Measurements from ENCODE around the gene GPR107.

GPR107 gene

DNA sequence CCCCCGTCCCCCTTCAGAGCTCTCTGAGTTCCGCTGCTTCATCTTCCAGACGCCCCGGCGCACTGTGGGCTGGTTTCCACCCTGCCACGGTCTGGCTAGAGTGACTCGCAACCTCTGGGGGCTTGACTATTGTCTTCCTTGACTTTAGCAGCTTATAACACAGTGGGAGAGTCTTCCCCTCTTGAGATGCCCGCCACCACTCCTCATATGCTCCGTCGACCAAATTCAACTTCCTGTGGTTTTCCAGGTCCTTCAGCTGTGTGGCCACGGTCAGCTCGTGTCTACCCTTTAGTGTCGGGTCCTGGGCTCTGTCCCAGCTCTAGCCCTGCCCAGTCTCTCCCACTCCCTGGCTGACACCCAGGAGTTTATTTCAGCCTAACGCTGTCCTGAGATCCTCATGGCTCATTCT, 90.3 kb downstream of the GPR107 start:
- Histone ChIP-seq H3K4me3 (ENCODE audit: low read depth, low read length) (peak overlapping the region; percentile 3), H3K27ac (no peak overlapping the region), H3K27me3 (replicated peaks) (no peaks in the 10 kb centered on the region), H3K36me3 (replicated peaks) (no peaks in the 10 kb centered on the region)
- no peak for TF ChIP-seq CTCF (IDR thresholded peaks at IDR 0.05; ENCODE audit: low read depth, low read length, missing control alignments)
- peak; percentile 11 for DNase-seq
- in situ Hi-C loops (cut with HindIII; ENCODE audit: low pct_ligation_motif_present, low sequenced_read_pairs), result no loop called here

- no peak for TF ChIP-seq CTCF (IDR thresholded peaks at IDR 0.05; ENCODE audit: low read depth, low read length, missing control alignments)
- in situ Hi-C loops (cut with HindIII; ENCODE audit: low pct_ligation_motif_present, low sequenced_read_pairs), result no loop called here
- Histone ChIP-seq H3K36me3 (replicated peaks) (no peaks in the 10 kb centered on the region), H3K4me3 (ENCODE audit: low read depth, low read length) (no peak overlapping the region), H3K27ac (no peak overlapping the region), H3K27me3 (replicated peaks) (no peaks in the 10 kb centered on the region)
- DNase-seq, result no peak
Measured at GRCh38 chr9:130144703-130145102, 91.0 kb downstream of the GPR107 start.

DNA sequence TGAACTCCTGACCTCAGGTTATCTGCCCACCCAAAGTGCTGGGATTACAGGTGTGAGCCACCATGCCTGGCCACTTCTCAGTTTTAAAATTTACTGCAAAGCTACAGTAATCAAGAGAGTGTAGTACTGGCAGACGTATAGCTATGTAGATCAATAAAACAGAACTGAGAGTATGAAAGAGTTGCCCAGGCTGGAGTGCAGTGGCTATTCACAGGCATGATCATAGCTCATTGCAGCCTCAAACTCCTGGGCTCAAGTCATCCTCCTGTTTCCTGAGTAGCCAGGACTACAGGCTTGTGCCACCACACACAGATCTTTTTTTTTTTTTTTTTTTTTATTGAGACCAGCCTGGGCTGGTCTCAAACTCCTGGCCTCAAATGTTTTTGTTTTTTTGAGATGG, 92.0 kb downstream of the GPR107 start:
- no peak overlapping the region for H3K27ac ChIP-seq
- no peak for TF ChIP-seq CTCF (IDR thresholded peaks at IDR 0.05; ENCODE audit: low read depth, low read length, missing control alignments)
- H3K36me3 ChIP-seq (replicated peaks), result no peaks in the 10 kb centered on the region
- H3K4me3 ChIP-seq (ENCODE audit: low read depth, low read length), result no peak overlapping the region
- no peaks in the 10 kb centered on the region for H3K27me3 ChIP-seq (replicated peaks)
- DNase-seq, result no peak
- in situ Hi-C loops (cut with HindIII; ENCODE audit: low pct_ligation_motif_present, low sequenced_read_pairs), result no loop called here

DNA sequence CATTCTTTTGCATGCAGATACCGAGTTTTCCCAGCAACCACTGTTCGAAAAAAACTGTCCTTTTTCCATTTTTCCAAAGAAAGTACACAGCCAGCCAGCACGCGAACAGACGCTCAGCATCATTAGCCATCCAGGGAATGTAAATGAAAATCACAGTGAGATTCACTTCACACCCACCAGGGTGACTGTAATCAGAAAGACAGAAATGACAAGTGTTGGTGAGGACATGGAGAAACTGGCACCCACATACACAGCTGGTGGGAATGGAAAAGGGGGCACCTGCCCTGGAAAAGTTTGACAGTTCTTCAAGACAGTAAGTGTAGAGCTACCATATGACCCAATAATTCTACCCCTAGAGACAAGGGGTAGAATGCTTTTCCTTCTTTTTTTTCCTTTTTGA, 93.5 kb downstream of the GPR107 start:
- in situ Hi-C loops (cut with HindIII; ENCODE audit: low pct_ligation_motif_present, low sequenced_read_pairs), result no loop called here
- H3K4me3 ChIP-seq (ENCODE audit: low read depth, low read length), result no peak overlapping the region
- DNase-seq, result no peak
- no peak for TF ChIP-seq CTCF (IDR thresholded peaks at IDR 0.05; ENCODE audit: low read depth, low read length, missing control alignments)
- no peak overlapping the region for H3K27ac ChIP-seq
- H3K36me3 ChIP-seq (replicated peaks), result no peaks in the 10 kb centered on the region
- no peaks in the 10 kb centered on the region for H3K27me3 ChIP-seq (replicated peaks)

GRCh38 chr9:130147910-130148309, 94.2 kb downstream of the GPR107 start:
- H3K27ac ChIP-seq, result no peak overlapping the region
- in situ Hi-C loops (cut with HindIII; ENCODE audit: low pct_ligation_motif_present, low sequenced_read_pairs), result no loop called here

More at GRCh38 chr9:130147910-130148309, 94.2 kb downstream of the GPR107 start:
- H3K27me3 ChIP-seq (replicated peaks), result no peaks in the 10 kb centered on the region
- TF ChIP-seq CTCF (IDR thresholded peaks at IDR 0.05; ENCODE audit: low read depth, low read length, missing control alignments), result no peak
- H3K4me3 ChIP-seq (ENCODE audit: low read depth, low read length), result no peak overlapping the region
- no peak for DNase-seq
- no peaks in the 10 kb centered on the region for H3K36me3 ChIP-seq (replicated peaks)
